Calu3 (cell line): ENCODE results near the gene MACO1. TPM values are rescaled to one million over a fixed set of nuclear protein-coding genes. Genes with fewer than 3 reads are reported as not detected.

Source experiments
- BruUV-seq: library from RNA; stranded (reverse); fragments of 400-500 nt; replicated peaks from 2 replicates; lab custom pipeline; 2021; lab: Mats Ljungman, UMichigan
- CTCF ChIA-PET: fragments of 300-600 bp; sonication (Branson Sonifier 250); formaldehyde crosslinking; loops from one replicate; lab custom pipeline; 2022; ENCODE audit warnings: antibody characterized with exemption; lab: Charles Lee
- DNase-seq: peaks from one replicate; pipeline ENCODE4 v3.0.0; 2022
- H3K27ac Mint-ChIP-seq: one replicate; pipeline ENCODE4 v1.8.0; 2022; ENCODE audit warnings: mixed read lengths; ENCODE audit not compliant: unreplicated experiment
- H3K27me3 Mint-ChIP-seq: one replicate; pipeline ENCODE4 v1.8.0; 2022; ENCODE audit warnings: mixed read lengths; ENCODE audit not compliant: unreplicated experiment
- H3K36me3 Mint-ChIP-seq: one replicate; pipeline ENCODE4 v1.8.0; 2022; ENCODE audit warnings: mild to moderate bottlenecking, moderate library complexity, mixed read lengths; ENCODE audit not compliant: insufficient read depth, unreplicated experiment
- H3K4me1 Mint-ChIP-seq: one replicate; pipeline ENCODE4 v1.8.0; 2022; ENCODE audit warnings: mild to moderate bottlenecking, low read depth, mixed read lengths; ENCODE audit not compliant: unreplicated experiment
- H3K4me3 Mint-ChIP-seq: one replicate; pipeline ENCODE4 v1.8.0; 2022; ENCODE audit warnings: mild to moderate bottlenecking, low read depth, moderate library complexity, mixed read lengths; ENCODE audit not compliant: unreplicated experiment
- H3K9me3 Mint-ChIP-seq: one replicate; pipeline ENCODE4 v1.8.0; 2022; ENCODE audit warnings: low read depth, mixed read lengths; ENCODE audit not compliant: unreplicated experiment
- CTCF ChIP-seq: fragments of 200-600 bp; IDR thresholded peaks from one replicate; pipeline ENCODE4 v1.8.0; 2022; ENCODE audit warnings: antibody characterized with exemption; ENCODE audit not compliant: unreplicated experiment
- intact Hi-C: fragments of 100-400 bp; cut with micrococcal nuclease; formaldehyde crosslinking; loops from one replicate; pipeline ENCODE4 v1.10.0; 2022; ENCODE audit not compliant: unreplicated experiment
- total RNA-seq: library from RNA; stranded (reverse); gene quantifications from 2 replicates; pipeline ENCODE4 v1.2.3, GENCODE V29; 2022

Gene MACO1
- total RNA-seq, 1 experiment from 2014 or later = 16.4 TPM

GRCh38 chr1:25472471-25472870, 41.8 kb downstream of the MACO1 start:
- peaks cover 10% of the 10 kb centered on the region for H3K4me1 Mint-ChIP-seq
- BruUV-seq = no TSS peak
- H3K27ac Mint-ChIP-seq = no peak overlapping the region
- H3K27me3 Mint-ChIP-seq = no peaks in the 10 kb centered on the region
- CTCF ChIA-PET = no interaction called here
- no peaks in the 10 kb centered on the region for H3K9me3 Mint-ChIP-seq
- DNase-seq = no peak
- no peak for TF ChIP-seq CTCF
- no peak overlapping the region for H3K4me3 Mint-ChIP-seq
- intact Hi-C loops = no loop called here
- peaks cover 5% of the 10 kb centered on the region for H3K36me3 Mint-ChIP-seq

GRCh38 chr1:25473653-25474225, 43.0 kb downstream of the MACO1 start:
- no peak for TF ChIP-seq CTCF
- peaks cover 5% of the 10 kb centered on the region for H3K36me3 Mint-ChIP-seq
- CTCF ChIA-PET = no interaction called here
- no TSS peak for BruUV-seq
- intact Hi-C loops = no loop called here
- no peak for DNase-seq
- no peaks in the 10 kb centered on the region for H3K27me3 Mint-ChIP-seq
- H3K4me1 Mint-ChIP-seq = peaks cover 10% of the 10 kb centered on the region
- no peak overlapping the region for H3K27ac Mint-ChIP-seq
- H3K9me3 Mint-ChIP-seq = no peaks in the 10 kb centered on the region
- H3K4me3 Mint-ChIP-seq = no peak overlapping the region

- H3K27me3 Mint-ChIP-seq = no peaks in the 10 kb centered on the region
- TF ChIP-seq CTCF = no peak
- CTCF ChIA-PET = no interaction called here
- H3K9me3 Mint-ChIP-seq = no peaks in the 10 kb centered on the region
- peaks cover 5% of the 10 kb centered on the region for H3K36me3 Mint-ChIP-seq
- H3K4me3 Mint-ChIP-seq = no peak overlapping the region
- intact Hi-C loops = no loop called here
- peaks cover 10% of the 10 kb centered on the region for H3K4me1 Mint-ChIP-seq
- no peak for DNase-seq
- no peak overlapping the region for H3K27ac Mint-ChIP-seq
- BruUV-seq = no TSS peak
Observed at GRCh38 chr1:25474439-25475047, 43.8 kb downstream of the MACO1 start.

GRCh38 chr1:25476186-25477097, 45.7 kb downstream of the MACO1 start:
- intact Hi-C loops = no loop called here
- no peak for TF ChIP-seq CTCF
- Mint-ChIP-seq H3K27ac (no peak overlapping the region), H3K9me3 (no peaks in the 10 kb centered on the region), H3K36me3 (peaks cover 5% of the 10 kb centered on the region), H3K4me1 (peaks cover 10% of the 10 kb centered on the region), H3K4me3 (no peak overlapping the region), H3K27me3 (no peaks in the 10 kb centered on the region)
- CTCF ChIA-PET = interaction anchor here (0.7 to 1.3 kb wide), 2 partner anchors 9 to 471 kb away, joined by 3 to 7 read pairs; no protein-coding TSS in a partner anchor
- BruUV-seq = no TSS peak
- DNase-seq = no peak
